Cardiac muscle cell (in vitro differentiated cells and primary cell): ENCODE data around the gene CDH18. TPM values are rescaled to one million over a fixed set of nuclear protein-coding genes. Genes with fewer than 3 reads are reported as not detected.

Experiments
- DNase-seq, 2 donors: peaks; one replicate each; pipeline versions ENCODE4 v3.0.0 to v3.0.0-alpha.2; 2010 to 2017; ENCODE audit warnings: low read depth in 1 of 2, low spot score in 1 of 2
- H3K27ac ChIP-seq: fragments of 200-600 bp; sonication (generic); 2 replicates; pipeline ENCODE4 v1.5.1; 2016
- H3K27me3 ChIP-seq: fragments of 200-600 bp; sonication (generic); 2 replicates; pipeline ENCODE4 v1.6.0; 2016; ENCODE audit warnings: control low read depth
- H3K36me3 ChIP-seq: fragments of 200-600 bp; sonication (generic); 2 replicates; pipeline ENCODE4 v1.5.1; 2016; ENCODE audit warnings: control low read depth
- H3K4me1 ChIP-seq: fragments of 200-600 bp; sonication (generic); 2 replicates; pipeline ENCODE4 v1.8.1; 2017; ENCODE audit warnings: low read depth, mild to moderate bottlenecking, mixed run types
- H3K4me3 ChIP-seq: fragments of 200-600 bp; sonication (generic); 2 replicates; pipeline ENCODE4 v1.5.1; 2016; ENCODE audit warnings: mild to moderate bottlenecking
- H3K9me3 ChIP-seq: fragments of 200-600 bp; sonication (generic); 2 replicates; pipeline ENCODE4 v1.5.1; 2017; ENCODE audit warnings: low read depth, mild to moderate bottlenecking, control low read depth
- polyA plus RNA-seq: library from polyadenylated mRNA; unstranded; fragments of >200 nt; fragmentation: Nextera tagmentation; extraction: Ambion mirVana; gene quantifications from 2 replicates; pipeline ENCODE4 v1.2.1, GENCODE V29; 2016
- total RNA-seq: library from RNA; depleted of rRNA; stranded (reverse); fragments of >200 nt; gene quantifications from 2 replicates; pipeline ENCODE4 v1.2.3, GENCODE V29; 2016
- TF ChIP-seq, protein P1 (sequence below): IDR thresholded peaks from 2 replicates; pipeline ENCODE4 v1.5.1; 2012; ENCODE audit warnings: low read depth, mild to moderate bottlenecking, low read length

CDH18 gene
- total and polyA plus RNA-seq, 2 experiments from 2014 or later: 0.21 to 1.2 TPM

GRCh38 chr5:19918780-19919179, 69.2 kb downstream of the CDH18 start:
- Histone ChIP-seq H3K27me3 (no peaks in the 10 kb centered on the region), H3K9me3 (no peaks in the 10 kb centered on the region), H3K4me3 (no peak overlapping the region), H3K36me3 (no peaks in the 10 kb centered on the region), H3K27ac (no peak overlapping the region), H3K4me1 (no peaks in the 10 kb centered on the region)
- TF ChIP-seq, protein P1, sequence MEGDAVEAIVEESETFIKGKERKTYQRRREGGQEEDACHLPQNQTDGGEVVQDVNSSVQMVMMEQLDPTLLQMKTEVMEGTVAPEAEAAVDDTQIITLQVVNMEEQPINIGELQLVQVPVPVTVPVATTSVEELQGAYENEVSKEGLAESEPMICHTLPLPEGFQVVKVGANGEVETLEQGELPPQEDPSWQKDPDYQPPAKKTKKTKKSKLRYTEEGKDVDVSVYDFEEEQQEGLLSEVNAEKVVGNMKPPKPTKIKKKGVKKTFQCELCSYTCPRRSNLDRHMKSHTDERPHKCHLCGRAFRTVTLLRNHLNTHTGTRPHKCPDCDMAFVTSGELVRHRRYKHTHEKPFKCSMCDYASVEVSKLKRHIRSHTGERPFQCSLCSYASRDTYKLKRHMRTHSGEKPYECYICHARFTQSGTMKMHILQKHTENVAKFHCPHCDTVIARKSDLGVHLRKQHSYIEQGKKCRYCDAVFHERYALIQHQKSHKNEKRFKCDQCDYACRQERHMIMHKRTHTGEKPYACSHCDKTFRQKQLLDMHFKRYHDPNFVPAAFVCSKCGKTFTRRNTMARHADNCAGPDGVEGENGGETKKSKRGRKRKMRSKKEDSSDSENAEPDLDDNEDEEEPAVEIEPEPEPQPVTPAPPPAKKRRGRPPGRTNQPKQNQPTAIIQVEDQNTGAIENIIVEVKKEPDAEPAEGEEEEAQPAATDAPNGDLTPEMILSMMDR: no peak
- no peak for DNase-seq

DNA sequence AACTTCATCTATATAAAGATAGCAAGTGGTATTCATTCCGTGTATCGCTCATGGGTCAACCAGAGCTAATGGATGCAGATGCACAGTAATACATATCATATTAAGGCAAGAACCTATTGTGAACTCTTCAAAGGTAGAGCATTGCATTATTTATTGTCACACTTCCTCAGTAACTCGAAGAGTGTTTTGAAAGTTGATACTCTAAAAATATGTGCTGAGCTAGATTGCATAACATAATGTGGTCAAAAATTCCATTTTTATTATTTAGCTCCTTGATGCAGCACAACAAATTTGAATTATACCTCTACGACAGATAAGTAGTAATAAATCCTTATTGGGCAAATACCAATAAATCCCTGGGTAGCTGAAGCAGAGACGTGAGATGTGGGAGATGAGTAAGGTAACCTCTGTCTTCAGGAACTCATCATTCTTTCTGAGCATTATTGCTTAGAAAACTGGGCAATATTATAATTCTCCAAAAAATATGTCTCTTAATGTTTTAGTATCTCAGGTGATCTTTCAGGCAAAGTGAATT, 70.3 kb downstream of the CDH18 start:
- H3K9me3 ChIP-seq: no peaks in the 10 kb centered on the region
- H3K36me3 ChIP-seq: no peaks in the 10 kb centered on the region
- H3K4me1 ChIP-seq: no peaks in the 10 kb centered on the region
- H3K27me3 ChIP-seq: no peaks in the 10 kb centered on the region
- DNase-seq: no peak
- H3K4me3 ChIP-seq: no peak overlapping the region
- TF ChIP-seq, protein P1: no peak
- no peak overlapping the region for H3K27ac ChIP-seq

GRCh38 chr5:19910136-19910535, 77.9 kb downstream of the CDH18 start:
- no peak overlapping the region for H3K27ac ChIP-seq
- H3K36me3 ChIP-seq: no peaks in the 10 kb centered on the region
- H3K27me3 ChIP-seq: no peaks in the 10 kb centered on the region
- H3K9me3 ChIP-seq: no peaks in the 10 kb centered on the region
- no peak for DNase-seq
- no peak overlapping the region for H3K4me3 ChIP-seq
- TF ChIP-seq, protein P1: no peak
- no peaks in the 10 kb centered on the region for H3K4me1 ChIP-seq

- Histone ChIP-seq H3K27me3 (no peaks in the 10 kb centered on the region), H3K9me3 (no peaks in the 10 kb centered on the region), H3K27ac (no peak overlapping the region), H3K36me3 (no peaks in the 10 kb centered on the region), H3K4me3 (no peak overlapping the region), H3K4me1 (peaks cover 4% of the 10 kb centered on the region)
- no peak for DNase-seq
- TF ChIP-seq, protein P1: no peak
Measured at GRCh38 chr5:19904766-19905165, 83.2 kb downstream of the CDH18 start.

DNA sequence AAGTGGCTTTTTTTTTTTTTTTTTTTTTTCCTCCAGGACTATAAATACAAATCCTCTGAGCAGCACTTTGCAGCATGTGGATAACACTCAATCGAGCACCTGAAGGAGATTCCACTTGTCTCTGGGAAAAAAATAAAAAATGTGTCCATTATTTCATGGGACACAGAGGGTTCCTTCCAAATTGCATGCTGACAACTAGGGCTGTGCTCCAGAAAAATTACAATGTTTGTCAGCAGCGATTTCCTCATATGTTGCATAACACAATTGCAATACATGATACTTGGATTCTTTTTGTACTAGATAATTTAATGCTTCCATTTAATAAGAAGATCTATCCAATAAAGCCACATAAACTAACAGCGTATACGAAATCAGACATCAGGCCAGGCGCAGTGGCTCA, 84.4 kb downstream of the CDH18 start:
- no peaks in the 10 kb centered on the region for H3K9me3 ChIP-seq
- H3K4me1 ChIP-seq: peaks cover 4% of the 10 kb centered on the region
- H3K27ac ChIP-seq: no peak overlapping the region
- H3K27me3 ChIP-seq: no peaks in the 10 kb centered on the region
- no peak overlapping the region for H3K4me3 ChIP-seq
- TF ChIP-seq, protein P1: no peak
- DNase-seq: peak in 1 of 2 donors; percentile 40
- no peaks in the 10 kb centered on the region for H3K36me3 ChIP-seq
